NCI-H2029 treated with DMSO at 0.1 percent for 48 hours (cell line): ENCODE data around the gene HERPUD2.
"Not testable (repeated sequence)": the region's sequence is repeated elsewhere in the genome, so short reads cannot be mapped to it uniquely, and the experiment has no call there.

ENCODE experiments used
- DNase-seq: peaks from one replicate; lab custom pipeline; 2025; lab: John Stamatoyannopoulos, UW

HERPUD2 gene

GRCh38 chr7:35677582-35678356 lies 17.2 kb downstream of the HERPUD2 start:
- DNase-seq: no peak

DNA sequence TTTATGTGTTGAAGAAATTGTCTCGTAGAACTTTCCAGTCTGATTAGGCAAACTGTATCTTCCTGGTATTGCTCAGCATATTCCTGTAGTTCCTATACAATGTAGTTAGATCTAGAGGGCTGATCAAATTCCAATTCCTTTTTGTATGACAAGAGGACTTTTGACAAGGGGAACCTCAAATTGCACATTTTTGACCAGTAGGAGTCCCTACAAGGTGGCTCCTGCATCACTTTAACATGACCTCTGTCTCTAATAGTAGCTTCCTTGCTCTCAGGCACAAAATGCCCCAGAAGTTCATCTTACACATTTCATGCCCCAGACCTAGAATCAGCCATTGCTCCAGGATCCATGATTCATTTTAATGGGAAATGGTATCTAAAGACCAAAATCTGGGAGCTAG lies 18.7 kb downstream of the HERPUD2 start:
- no peak for DNase-seq

DNA sequence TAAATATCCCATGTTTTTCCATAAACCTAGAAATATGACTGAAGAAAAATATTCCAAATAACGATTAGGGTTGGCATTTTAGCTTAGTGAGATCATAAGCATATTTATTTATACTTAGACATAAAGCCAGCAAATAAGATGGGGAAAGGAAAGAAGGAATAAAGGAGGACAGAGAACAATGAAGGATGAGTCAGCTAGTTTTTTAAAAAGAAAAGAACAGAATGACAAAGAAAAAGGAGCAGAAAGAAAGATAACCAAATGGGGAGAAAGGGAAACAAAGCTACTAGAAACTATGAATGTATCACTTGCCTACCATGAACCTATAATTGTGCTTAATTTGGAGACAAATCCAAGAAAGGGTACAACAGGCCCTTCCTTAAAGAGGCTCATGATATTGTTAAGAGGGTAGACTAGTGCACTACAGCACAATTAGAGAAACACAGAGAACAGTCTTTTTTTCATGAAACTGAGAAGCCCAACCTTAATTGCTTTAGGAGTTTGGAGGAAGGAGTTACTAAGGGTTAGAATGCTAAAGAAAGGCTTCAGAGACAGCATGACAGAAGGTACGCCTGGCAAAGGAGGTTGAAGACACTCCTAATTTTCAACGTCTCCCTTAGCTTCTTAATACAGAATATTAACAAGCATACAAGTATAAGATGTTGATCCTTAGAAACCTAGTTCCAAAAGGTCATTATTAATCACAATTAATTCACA lies 23.9 kb downstream of the HERPUD2 start:
- no peak for DNase-seq

DNA sequence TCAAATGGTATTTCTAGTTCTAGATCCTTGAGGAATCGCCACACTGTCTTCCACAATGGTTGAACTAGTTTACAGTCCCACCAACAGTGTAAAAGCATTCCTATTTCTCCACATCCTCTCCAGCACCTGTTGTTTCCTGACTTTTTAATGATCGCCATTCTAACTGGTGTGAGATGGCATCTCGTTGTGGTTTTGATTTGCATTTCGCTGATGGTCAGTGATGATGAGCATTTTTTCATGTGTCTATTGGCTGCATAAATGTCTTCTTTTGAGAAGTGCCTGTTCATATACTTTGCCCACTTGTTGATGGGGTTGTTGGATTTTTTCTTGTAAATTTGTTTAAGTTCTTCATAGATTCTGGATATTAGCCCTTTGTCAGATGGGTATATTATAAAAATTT lies 34.5 kb downstream of the HERPUD2 start:
- not testable (repeated sequence) for DNase-seq

GRCh38 chr7:35658606-35659201 lies 36.2 kb downstream of the HERPUD2 start:
- no peak for DNase-seq

GRCh38 chr7:35657125-35657524 lies 37.8 kb downstream of the HERPUD2 start:
- DNase-seq: no peak

DNA sequence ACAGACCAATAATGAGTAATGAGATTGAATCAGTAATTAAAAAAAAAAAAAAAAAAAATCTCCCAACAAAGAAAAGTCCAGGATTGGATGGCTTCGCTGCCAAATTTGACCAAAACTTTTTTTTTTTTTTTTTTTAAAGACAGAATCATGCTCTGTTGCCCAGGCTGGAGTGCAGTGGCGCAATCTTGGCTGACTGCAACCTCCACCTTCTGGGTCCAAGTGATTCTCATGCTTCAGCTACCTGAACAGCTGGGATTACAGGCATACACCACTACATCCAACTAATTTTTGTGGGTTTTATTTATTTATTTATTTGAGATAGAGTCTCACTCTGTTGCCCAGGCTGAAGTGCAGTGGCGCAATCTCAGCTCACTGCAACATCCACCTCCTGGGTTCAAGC lies 40.4 kb downstream of the HERPUD2 start:
- not testable (repeated sequence) for DNase-seq

GRCh38 chr7:35652124-35652523 lies 42.8 kb downstream of the HERPUD2 start:
- DNase-seq: no peak

DNA sequence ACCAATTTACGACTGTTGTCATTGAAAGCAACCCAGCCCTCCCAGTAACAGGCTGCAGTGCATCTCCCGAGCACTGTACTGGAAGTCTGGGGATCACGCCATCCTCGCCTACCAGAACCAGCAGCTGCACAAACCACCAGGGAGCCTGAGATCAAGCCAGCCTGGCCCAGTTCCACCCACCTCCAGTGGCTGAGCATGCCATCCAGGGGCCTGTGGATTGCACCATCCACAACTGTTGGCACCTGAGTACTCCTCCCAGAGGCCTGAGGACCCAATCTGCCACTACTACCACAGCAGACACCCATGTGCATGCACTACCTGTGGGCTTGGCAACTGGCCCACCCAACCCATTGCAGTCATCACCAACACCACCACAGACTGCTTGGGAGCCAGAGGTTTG lies 44.2 kb downstream of the HERPUD2 start:
- DNase-seq: no peak

DNA sequence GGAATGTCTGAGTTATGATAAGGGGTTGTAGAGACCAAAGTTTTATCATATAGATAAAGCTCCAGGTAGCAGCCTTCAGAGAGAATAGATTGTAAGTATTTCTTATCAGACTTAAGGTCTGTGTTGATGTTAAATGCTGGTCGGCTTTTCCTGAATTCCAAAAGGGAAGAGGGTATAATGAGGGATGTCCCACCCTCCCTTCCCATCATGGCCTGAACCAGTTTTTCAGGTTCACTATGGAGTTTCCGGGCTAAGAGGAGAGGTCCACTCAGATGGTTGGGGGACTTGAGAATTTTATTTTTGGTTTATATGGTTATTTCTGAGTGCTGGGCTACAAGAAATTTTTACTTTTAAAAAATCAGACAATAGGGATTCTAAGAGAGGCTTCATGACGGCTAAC lies 45.2 kb downstream of the HERPUD2 start:
- no peak for DNase-seq

DNA sequence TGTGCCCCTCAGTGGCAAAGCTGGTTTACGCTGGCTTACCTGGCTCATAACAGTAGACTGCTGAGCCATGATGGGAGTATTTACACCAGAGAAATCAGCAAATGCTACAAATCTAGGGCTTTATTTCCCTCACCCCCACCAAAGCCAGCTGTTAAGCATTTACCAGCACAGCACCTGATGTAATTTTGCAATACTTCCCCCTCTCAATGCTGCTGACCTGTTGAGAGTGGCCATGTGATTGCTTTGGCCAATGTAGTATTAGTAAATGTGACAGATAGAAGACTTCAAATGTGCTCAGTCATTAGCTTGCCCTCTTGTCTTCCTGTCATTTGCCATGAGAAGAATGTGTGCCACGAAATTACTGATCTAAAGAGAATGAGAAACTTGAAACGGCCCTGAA lies 46.6 kb downstream of the HERPUD2 start:
- no peak for DNase-seq

DNA sequence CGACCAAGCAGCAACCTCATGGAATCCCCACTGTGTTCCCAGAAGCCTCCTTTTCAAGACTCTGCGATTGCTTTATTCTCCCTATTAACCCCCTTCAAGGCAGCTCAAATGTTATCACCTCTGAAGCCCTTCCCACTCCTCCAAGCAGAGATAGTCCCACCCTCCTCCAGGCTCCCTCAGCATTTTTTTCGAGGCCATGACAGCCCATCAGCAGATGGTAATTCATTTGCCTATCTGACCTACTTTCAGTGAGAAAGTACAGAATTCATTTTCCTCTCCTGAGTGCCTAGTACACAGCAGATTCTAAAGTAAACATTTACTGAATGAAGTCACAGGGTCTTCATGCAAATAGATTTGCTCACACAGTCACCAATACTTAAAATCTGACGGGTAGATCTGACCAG lies 47.8 kb downstream of the HERPUD2 start:
- DNase-seq: no peak

DNA sequence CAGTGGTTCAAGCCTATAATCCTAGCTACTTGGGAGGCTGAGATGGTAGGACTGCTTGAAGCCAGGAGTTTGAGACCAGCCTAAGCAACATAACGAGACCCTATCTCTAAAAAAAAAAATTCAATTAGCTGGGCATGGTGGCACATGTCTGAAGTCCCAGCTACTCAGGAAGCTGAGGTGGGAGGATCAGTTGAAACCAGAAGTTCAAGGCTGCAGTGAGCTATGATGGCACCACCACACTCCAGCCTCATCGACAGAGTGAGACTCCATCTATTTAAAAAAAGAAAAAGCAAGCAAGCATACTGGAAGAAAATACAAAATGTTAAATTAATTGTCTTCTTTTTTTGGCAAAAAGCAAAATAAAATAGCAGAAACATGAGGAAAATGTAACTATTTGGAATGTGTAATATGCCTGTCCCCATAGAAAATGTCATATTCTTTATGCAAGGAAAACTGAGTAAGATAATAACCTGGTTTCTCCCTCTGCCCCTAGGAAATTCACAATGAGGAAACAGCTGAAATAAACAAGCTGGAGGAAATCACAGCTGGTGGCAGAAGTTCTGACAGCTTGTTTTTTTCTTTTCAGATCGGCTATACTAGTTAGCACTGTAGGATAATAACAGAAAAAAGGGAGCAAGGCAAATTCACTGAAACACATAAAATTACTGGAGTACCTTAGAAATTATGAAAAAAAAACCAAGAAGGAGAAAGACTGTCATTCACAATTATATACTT lies 48.5 kb downstream of the HERPUD2 start:
- DNase-seq: no peak

DNA sequence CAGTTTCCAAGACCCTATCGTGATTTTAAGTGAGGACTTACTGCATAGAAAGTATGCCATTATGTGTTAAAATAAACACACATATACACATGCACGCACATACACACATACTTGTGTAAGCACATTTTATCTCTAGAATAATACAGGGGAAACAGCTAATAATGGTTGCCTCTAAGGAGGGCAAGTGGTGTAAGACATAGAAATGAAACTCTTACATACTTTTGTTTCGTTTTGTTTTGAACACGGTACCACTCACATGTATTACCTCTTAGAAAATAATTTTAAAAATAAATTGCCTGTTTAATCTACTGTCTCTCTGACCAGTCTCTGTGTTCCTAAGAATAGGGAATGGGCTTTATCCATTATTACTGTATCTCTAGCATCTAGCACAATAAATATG lies 49.2 kb downstream of the HERPUD2 start:
- DNase-seq: no peak

DNA sequence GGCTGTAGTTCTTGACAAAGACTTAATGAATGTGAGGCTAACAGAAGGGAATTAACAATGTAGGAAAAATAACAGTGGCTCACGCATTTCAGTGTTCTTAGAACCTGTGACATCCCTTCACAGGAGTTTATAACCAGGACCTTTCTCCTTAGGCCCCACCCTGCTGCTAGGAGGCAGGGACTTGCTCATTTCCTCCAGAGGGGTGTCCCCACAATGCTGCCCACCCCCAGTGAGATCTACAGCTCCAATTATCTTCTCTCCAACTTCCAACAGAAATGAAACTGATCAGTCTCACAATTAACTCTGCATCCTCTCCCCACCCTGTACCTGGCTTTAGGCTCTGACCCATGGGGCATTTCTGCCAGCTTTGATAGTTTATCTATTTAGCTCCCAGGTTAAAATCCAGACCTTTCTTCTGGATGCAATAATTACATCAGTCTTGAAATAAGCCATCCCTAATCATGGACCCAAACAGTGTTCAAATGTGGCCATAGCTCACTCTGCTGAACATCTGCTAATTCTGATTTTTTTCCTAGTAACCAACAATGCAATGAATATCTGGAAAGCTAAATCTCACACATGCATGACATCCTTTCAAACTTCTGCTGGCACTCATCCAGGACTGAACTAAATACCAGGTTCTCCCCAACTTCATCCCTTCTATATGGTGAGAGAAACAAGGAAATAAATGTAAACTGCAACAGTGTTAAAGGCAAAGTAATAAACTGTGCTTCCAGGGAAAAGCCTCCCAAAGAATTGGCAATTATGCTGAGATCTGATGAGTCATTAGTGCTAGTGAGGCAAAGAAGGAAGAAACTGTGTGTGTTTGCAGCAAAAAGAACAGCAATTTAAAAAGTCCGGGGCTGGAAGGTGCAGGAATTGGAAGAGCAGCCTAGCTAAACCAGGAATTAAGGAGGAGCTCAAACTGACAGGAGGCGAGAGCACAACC lies 64.6 kb downstream of the HERPUD2 start:
- no peak for DNase-seq

- peak; percentile 45 for DNase-seq
Measured at GRCh38 chr7:35624299-35625186, 70.4 kb downstream of the HERPUD2 start.

GRCh38 chr7:35623381-35623780 lies 71.6 kb downstream of the HERPUD2 start:
- DNase-seq: peak; percentile 46

GRCh38 chr7:35619863-35620262 lies 75.1 kb downstream of the HERPUD2 start:
- no peak for DNase-seq

GRCh38 chr7:35617041-35617440 lies 77.9 kb downstream of the HERPUD2 start:
- no peak for DNase-seq

DNA sequence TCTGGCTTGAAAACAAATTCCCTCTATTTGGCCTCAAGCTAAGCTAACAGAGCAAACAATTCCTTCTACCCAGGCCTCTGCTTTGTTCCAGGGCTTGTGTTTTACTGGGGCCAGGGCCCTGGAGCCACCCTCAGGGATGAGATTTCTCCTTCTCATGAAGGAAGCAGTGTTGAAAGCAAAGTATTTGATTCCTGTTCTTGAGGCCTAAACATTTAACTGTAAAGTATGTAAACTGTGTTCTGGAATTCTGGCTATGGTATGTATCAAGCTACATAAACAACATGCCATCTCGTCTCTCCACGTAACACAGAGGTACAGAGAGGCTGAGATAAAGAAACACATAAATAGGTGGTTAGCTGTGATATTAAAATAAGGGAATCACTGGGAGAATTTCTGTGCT lies 81.8 kb downstream of the HERPUD2 start:
- no peak for DNase-seq
